Measurements from ENCODE around the gene TPM1. TPM values are rescaled to one million over a fixed set of nuclear protein-coding genes. Genes with fewer than 3 reads are reported as not detected.

Gene TPM1
- total and polyA plus RNA-seq, 2 donors: 22.9 to 145 TPM

GRCh38 chr15:62999923-63000561, 42.5 kb upstream of the TPM1 start:
- H3K4me3 ChIP-seq (ENCODE audit: low read length in 2 of 2): no peak overlapping the region
- H3K9me3 ChIP-seq (ENCODE audit: control insufficient read depth in 2 of 2, insufficient read depth in 1 of 2, low read length in 1 of 2): no peaks in the 10 kb centered on the region
- peaks cover 0 to 7% of the 10 kb centered on the region in 2 donors for H3K27me3 ChIP-seq (ENCODE audit: control insufficient read depth in 2 of 2, insufficient read depth in 1 of 2, low read length in 1 of 2)
- H3K4me1 ChIP-seq (ENCODE audit: control insufficient read depth in 2 of 2, insufficient read depth in 2 of 2, low read length in 2 of 2): no peaks in the 10 kb centered on the region
- no peak overlapping the region for H3K27ac ChIP-seq (ENCODE audit: low read depth in 1 of 2, low read length in 1 of 2)
- 91% methylated on average over 12 of the region's 12 CpGs for WGBS
- no peak for DNase-seq (ENCODE audit: low read depth in 6 of 9, low spot score in 9 of 9)
- H3K36me3 ChIP-seq (ENCODE audit: control insufficient read depth in 2 of 2, insufficient read depth in 2 of 2, low read length in 1 of 2): no peaks in the 10 kb centered on the region

- WGBS: 78% methylated on average over 3 of the region's 3 CpGs
- Histone ChIP-seq H3K4me1 (ENCODE audit: control insufficient read depth in 2 of 2, insufficient read depth in 2 of 2, low read length in 2 of 2) (no peaks in the 10 kb centered on the region), H3K27me3 (ENCODE audit: control insufficient read depth in 2 of 2, insufficient read depth in 1 of 2, low read length in 1 of 2) (peaks cover 0 to 7% of the 10 kb centered on the region in 2 donors), H3K4me3 (ENCODE audit: low read length in 2 of 2) (no peak overlapping the region), H3K27ac (ENCODE audit: low read depth in 1 of 2, low read length in 1 of 2) (no peak overlapping the region), H3K9me3 (ENCODE audit: control insufficient read depth in 2 of 2, insufficient read depth in 1 of 2, low read length in 1 of 2) (no peaks in the 10 kb centered on the region), H3K36me3 (ENCODE audit: control insufficient read depth in 2 of 2, insufficient read depth in 2 of 2, low read length in 1 of 2) (no peaks in the 10 kb centered on the region)
- DNase-seq (ENCODE audit: low read depth in 6 of 9, low spot score in 9 of 9): no peak
These were observed 41.8 kb upstream of the TPM1 start for GRCh38 chr15:63000706-63001105.

- WGBS: 96% methylated on average over 2 of the region's 2 CpGs
- no peaks in the 10 kb centered on the region for H3K9me3 ChIP-seq (ENCODE audit: control insufficient read depth in 2 of 2, insufficient read depth in 1 of 2, low read length in 1 of 2)
- peaks cover 0 to 4% of the 10 kb centered on the region in 2 donors for H3K27me3 ChIP-seq (ENCODE audit: control insufficient read depth in 2 of 2, insufficient read depth in 1 of 2, low read length in 1 of 2)
- no peak overlapping the region for H3K4me3 ChIP-seq (ENCODE audit: low read length in 2 of 2)
- no peaks in the 10 kb centered on the region for H3K36me3 ChIP-seq (ENCODE audit: control insufficient read depth in 2 of 2, insufficient read depth in 2 of 2, low read length in 1 of 2)
- no peak overlapping the region for H3K27ac ChIP-seq (ENCODE audit: low read depth in 1 of 2, low read length in 1 of 2)
- no peak for DNase-seq (ENCODE audit: low read depth in 6 of 9, low spot score in 9 of 9)
- H3K4me1 ChIP-seq (ENCODE audit: control insufficient read depth in 2 of 2, insufficient read depth in 2 of 2, low read length in 2 of 2): no peaks in the 10 kb centered on the region
These were observed 38.3 kb upstream of the TPM1 start for GRCh38 chr15:63004211-63004610.

DNA sequence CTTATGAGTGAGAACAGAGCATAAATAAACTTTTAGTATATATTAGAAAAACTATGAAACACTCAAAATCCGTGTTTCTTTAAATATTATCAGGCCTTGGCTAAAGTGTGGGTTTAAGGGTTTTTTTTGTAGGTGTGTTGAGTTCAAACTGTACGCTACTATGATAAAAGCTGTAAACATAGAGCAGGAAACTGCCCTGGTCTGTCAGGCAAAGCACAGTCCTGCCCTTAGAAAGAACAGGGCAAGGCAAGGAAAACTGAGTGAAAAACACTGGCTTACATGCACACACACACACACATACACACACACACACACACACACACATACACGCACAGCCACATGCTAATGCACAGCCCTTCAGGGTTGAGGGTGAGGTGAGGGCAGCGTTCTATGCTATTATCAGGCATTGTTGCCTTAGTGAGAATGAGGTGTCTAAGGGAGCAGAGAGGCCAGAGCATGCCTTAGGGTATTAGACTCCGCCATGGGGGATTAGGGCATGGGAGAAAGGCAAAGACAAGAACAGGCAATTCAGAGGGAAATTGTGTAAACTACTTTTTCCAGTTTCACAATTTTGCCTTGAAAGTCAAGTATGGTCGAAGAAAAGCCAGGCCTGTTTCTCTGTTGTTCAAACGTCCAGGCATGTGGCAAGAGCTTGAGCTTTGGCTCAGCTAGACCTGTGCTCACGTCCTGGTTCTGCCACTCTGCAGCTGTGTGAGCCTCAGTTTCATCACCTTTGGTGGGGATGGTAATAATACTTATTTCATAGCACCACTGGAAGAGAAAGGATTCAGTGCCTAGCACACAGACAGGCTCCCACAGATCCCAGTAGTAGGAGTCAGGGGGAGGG, 36.3 kb upstream of the TPM1 start:
- Histone ChIP-seq H3K27ac (ENCODE audit: low read depth in 1 of 2, low read length in 1 of 2) (no peak overlapping the region), H3K4me3 (ENCODE audit: low read length in 2 of 2) (no peak overlapping the region), H3K27me3 (ENCODE audit: control insufficient read depth in 2 of 2, insufficient read depth in 1 of 2, low read length in 1 of 2) (no peaks in the 10 kb centered on the region), H3K4me1 (ENCODE audit: control insufficient read depth in 2 of 2, insufficient read depth in 2 of 2, low read length in 2 of 2) (no peaks in the 10 kb centered on the region), H3K9me3 (ENCODE audit: control insufficient read depth in 2 of 2, insufficient read depth in 1 of 2, low read length in 1 of 2) (no peaks in the 10 kb centered on the region), H3K36me3 (ENCODE audit: control insufficient read depth in 2 of 2, insufficient read depth in 2 of 2, low read length in 1 of 2) (no peaks in the 10 kb centered on the region)
- no peak for DNase-seq (ENCODE audit: low read depth in 6 of 9, low spot score in 9 of 9)
- WGBS: 87% methylated on average over 8 of the region's 8 CpGs

DNA sequence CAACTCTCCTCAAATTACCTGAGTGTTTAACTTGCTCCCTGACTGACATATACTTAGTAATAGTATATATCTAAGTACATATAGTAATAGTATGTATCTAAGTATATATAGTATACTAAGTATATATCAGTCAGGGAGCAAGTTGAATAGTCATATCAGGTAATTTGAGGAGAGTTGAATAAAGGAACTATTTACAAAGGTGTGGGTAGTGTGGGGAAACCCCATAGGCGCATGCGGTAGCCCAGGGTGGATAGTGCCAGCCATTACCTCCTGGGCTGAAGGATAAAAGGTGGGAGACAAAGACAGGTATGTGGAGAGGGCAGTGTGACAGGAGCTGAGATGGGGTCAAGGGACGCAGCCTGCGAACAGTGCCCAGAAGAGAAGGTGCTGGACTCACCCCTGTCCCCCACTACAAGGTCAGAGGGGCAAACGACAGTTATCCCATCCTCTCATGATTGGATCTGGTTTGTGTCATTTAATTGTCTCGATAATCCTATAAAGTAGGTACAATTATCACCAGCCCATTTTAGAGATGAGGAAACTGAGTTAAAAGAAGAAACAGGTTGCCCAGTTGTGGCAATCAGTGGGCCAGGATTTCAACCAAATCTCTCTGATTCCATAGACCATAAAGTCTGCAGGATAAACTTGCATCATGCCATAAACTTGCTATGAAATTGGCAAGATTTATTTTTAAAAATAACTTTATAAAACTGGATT, 34.1 kb upstream of the TPM1 start:
- H3K27ac ChIP-seq (ENCODE audit: low read depth in 1 of 2, low read length in 1 of 2): no peak overlapping the region
- no peaks in the 10 kb centered on the region for H3K27me3 ChIP-seq (ENCODE audit: control insufficient read depth in 2 of 2, insufficient read depth in 1 of 2, low read length in 1 of 2)
- WGBS: 98% methylated on average over 6 of the region's 6 CpGs
- no peak for DNase-seq (ENCODE audit: low read depth in 6 of 9, low spot score in 9 of 9)
- H3K9me3 ChIP-seq (ENCODE audit: control insufficient read depth in 2 of 2, insufficient read depth in 1 of 2, low read length in 1 of 2): no peaks in the 10 kb centered on the region
- no peak overlapping the region for H3K4me3 ChIP-seq (ENCODE audit: low read length in 2 of 2)
- no peaks in the 10 kb centered on the region for H3K36me3 ChIP-seq (ENCODE audit: control insufficient read depth in 2 of 2, insufficient read depth in 2 of 2, low read length in 1 of 2)
- H3K4me1 ChIP-seq (ENCODE audit: control insufficient read depth in 2 of 2, insufficient read depth in 2 of 2, low read length in 2 of 2): no peaks in the 10 kb centered on the region

GRCh38 chr15:63010386-63010785, 32.2 kb upstream of the TPM1 start:
- Histone ChIP-seq H3K9me3 (ENCODE audit: control insufficient read depth in 2 of 2, insufficient read depth in 1 of 2, low read length in 1 of 2) (no peaks in the 10 kb centered on the region), H3K36me3 (ENCODE audit: control insufficient read depth in 2 of 2, insufficient read depth in 2 of 2, low read length in 1 of 2) (no peaks in the 10 kb centered on the region), H3K4me1 (ENCODE audit: control insufficient read depth in 2 of 2, insufficient read depth in 2 of 2, low read length in 2 of 2) (no peaks in the 10 kb centered on the region), H3K27me3 (ENCODE audit: control insufficient read depth in 2 of 2, insufficient read depth in 1 of 2, low read length in 1 of 2) (no peaks in the 10 kb centered on the region), H3K27ac (ENCODE audit: low read depth in 1 of 2, low read length in 1 of 2) (no peak overlapping the region), H3K4me3 (ENCODE audit: low read length in 2 of 2) (no peak overlapping the region)
- DNase-seq (ENCODE audit: low read depth in 6 of 9, low spot score in 9 of 9): no peak
- WGBS: 84% methylated on average over 3 of the region's 3 CpGs

DNA sequence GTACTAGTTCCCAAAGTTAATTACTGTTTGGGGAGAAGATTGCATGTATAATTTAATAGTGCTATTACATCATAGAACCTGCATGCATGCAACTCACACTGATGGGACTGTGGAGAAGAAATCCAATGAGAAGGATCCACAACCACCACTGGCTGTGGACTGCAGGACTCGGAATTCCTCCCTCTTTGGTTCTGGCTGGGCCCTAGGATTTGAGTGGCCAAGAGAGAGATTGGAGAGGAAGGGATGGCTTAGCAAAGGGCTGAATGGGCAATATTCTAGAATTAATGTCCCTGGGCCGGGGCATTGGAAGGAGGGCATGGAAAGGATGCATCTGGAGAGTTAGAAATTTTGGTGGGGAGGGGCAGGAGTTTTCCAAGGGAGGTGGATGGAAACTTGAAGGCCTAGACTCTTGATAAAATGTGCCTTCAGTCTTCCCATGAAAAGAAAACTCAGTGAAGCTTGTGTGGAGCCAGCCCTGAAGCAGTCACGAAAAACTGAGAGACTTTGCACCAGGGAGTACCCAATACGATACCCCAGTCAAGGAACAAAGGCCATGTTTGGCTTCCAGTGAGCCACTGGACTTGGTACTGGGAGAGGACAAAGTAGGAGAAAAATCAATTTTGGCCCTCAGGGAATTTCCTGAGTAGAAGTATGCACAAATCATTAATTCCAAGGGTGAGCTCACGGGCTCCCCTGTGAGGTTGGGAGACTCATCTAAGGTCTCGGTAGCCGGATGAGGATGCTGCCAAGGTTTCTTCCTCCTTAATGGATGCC, 31.4 kb upstream of the TPM1 start:
- no peaks in the 10 kb centered on the region for H3K4me1 ChIP-seq (ENCODE audit: control insufficient read depth in 2 of 2, insufficient read depth in 2 of 2, low read length in 2 of 2)
- H3K27ac ChIP-seq (ENCODE audit: low read depth in 1 of 2, low read length in 1 of 2): no peak overlapping the region
- no peaks in the 10 kb centered on the region for H3K36me3 ChIP-seq (ENCODE audit: control insufficient read depth in 2 of 2, insufficient read depth in 2 of 2, low read length in 1 of 2)
- H3K9me3 ChIP-seq (ENCODE audit: control insufficient read depth in 2 of 2, insufficient read depth in 1 of 2, low read length in 1 of 2): no peaks in the 10 kb centered on the region
- 95% methylated on average over 7 of the region's 7 CpGs for WGBS
- no peaks in the 10 kb centered on the region for H3K27me3 ChIP-seq (ENCODE audit: control insufficient read depth in 2 of 2, insufficient read depth in 1 of 2, low read length in 1 of 2)
- no peak overlapping the region for H3K4me3 ChIP-seq (ENCODE audit: low read length in 2 of 2)
- DNase-seq (ENCODE audit: low read depth in 6 of 9, low spot score in 9 of 9): no peak

DNA sequence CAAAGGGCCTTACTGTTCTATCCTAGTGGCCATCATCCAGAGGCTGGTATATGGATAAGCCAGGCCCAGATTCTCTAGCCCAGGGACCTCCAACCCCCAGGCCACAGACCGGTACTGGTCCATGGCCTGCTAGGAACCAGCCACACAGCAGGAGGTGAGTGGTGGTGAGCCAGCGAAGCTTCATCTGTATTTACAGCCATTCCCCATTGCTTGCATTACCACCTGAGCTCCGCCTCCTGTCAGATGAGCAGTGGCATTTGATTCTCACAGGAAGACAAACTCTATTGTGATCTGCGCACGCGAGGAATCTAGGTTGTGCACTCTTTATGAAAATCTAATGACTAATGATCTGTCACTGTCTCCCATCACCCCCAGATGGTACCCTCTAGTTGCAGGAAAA, 30.1 kb upstream of the TPM1 start:
- DNase-seq (ENCODE audit: low read depth in 6 of 9, low spot score in 9 of 9): no peak
- no peaks in the 10 kb centered on the region for H3K27me3 ChIP-seq (ENCODE audit: control insufficient read depth in 2 of 2, insufficient read depth in 1 of 2, low read length in 1 of 2)
- no peaks in the 10 kb centered on the region for H3K9me3 ChIP-seq (ENCODE audit: control insufficient read depth in 2 of 2, insufficient read depth in 1 of 2, low read length in 1 of 2)
- 98% methylated on average over 6 of the region's 6 CpGs for WGBS
- no peak overlapping the region for H3K4me3 ChIP-seq (ENCODE audit: low read length in 2 of 2)
- no peaks in the 10 kb centered on the region for H3K36me3 ChIP-seq (ENCODE audit: control insufficient read depth in 2 of 2, insufficient read depth in 2 of 2, low read length in 1 of 2)
- H3K4me1 ChIP-seq (ENCODE audit: control insufficient read depth in 2 of 2, insufficient read depth in 2 of 2, low read length in 2 of 2): no peaks in the 10 kb centered on the region
- H3K27ac ChIP-seq (ENCODE audit: low read depth in 1 of 2, low read length in 1 of 2): no peak overlapping the region
